ENCODE results near the gene TREML1.

The TREML1 gene

GRCh38 chr6:41167173-41167963 lies 13.2 kb upstream of the TREML1 start:
- Mint-ChIP-seq H3K9me3 (no peaks in the 10 kb centered on the region), H3K4me1 (peaks cover 3% of the 10 kb centered on the region), H3K27me3 (no peaks in the 10 kb centered on the region), H3K36me3 (ENCODE audit: low read depth) (no peaks in the 10 kb centered on the region), H3K4me3 (no peak overlapping the region), H3K27ac (no peak overlapping the region)
- DNase-seq, result no peak
- no peak for ATAC-seq

DNA sequence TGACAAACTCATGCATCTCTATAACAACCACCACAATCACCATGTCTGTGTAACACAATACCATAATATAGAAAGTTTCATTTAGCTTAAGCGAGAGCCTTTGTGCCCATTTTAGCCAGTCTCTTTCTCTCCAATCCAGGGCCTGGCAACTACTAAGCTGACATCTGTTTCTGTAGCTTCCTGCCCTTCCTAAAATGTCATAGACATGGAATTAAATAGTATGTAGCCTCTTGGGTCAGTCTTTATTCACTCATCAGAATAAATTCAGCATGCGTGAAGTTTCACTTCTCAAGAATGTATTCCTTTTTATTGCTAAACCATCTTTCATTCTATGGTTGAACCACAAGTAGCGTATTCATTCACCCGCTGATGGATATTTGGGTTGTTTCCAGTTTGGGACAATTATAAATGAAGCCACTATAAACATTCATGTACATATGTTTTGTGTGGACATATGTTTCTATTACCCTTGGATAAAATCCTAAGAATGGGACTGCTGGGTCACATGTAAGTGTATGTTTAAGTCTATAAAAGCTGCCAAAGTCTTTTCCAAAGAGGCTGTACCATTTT lies 10.5 kb upstream of the TREML1 start:
- Mint-ChIP-seq H3K27me3 (peaks cover 4% of the 10 kb centered on the region), H3K27ac (no peak overlapping the region), H3K9me3 (no peaks in the 10 kb centered on the region), H3K36me3 (ENCODE audit: low read depth) (no peaks in the 10 kb centered on the region), H3K4me3 (no peak overlapping the region), H3K4me1 (peaks cover 3% of the 10 kb centered on the region)
- ATAC-seq, result no peak
- no peak for DNase-seq

DNA sequence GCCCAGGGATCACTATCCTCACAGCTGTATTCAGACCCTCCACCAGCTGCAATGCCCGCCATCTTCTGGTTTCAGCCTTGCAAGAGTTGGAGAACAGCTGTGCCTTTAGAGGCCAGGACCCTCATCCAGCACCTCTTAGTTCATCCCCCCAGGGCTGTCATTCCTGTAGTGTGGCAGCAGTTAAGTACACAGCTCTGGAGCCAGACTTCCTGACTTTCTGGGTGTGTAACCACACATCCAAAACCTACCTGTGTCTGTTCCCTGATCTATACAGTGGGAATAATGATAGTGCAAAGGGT lies 9.2 kb upstream of the TREML1 start:
- no peak for ATAC-seq
- H3K27ac Mint-ChIP-seq, result no peak overlapping the region
- H3K4me1 Mint-ChIP-seq, result peaks cover 3% of the 10 kb centered on the region
- no peak overlapping the region for H3K4me3 Mint-ChIP-seq
- H3K9me3 Mint-ChIP-seq, result no peaks in the 10 kb centered on the region
- no peaks in the 10 kb centered on the region for H3K36me3 Mint-ChIP-seq (ENCODE audit: low read depth)
- DNase-seq, result no peak
- peaks cover 4% of the 10 kb centered on the region for H3K27me3 Mint-ChIP-seq

- H3K27me3 Mint-ChIP-seq, result peaks cover 6% of the 10 kb centered on the region
- H3K9me3 Mint-ChIP-seq, result no peaks in the 10 kb centered on the region
- H3K4me3 Mint-ChIP-seq, result no peak within 1 kb of the TSS
- no peak within 1 kb of the TSS for H3K27ac Mint-ChIP-seq
- DNase-seq (no peak), ATAC-seq (no peak)
- peaks cover 3% of the 10 kb centered on the region for H3K4me1 Mint-ChIP-seq
- H3K36me3 Mint-ChIP-seq (ENCODE audit: low read depth), result no peaks in the 10 kb centered on the region
These were observed 8.7 kb upstream of the TREML1 start, which contains the start of gene TREM2 for GRCh38 chr6:41162687-41163418. TSS of gene TREM2 (minus strand) at chr6:41163116. CDS start at chr6:41163082, 34 bp downstream.

DNA sequence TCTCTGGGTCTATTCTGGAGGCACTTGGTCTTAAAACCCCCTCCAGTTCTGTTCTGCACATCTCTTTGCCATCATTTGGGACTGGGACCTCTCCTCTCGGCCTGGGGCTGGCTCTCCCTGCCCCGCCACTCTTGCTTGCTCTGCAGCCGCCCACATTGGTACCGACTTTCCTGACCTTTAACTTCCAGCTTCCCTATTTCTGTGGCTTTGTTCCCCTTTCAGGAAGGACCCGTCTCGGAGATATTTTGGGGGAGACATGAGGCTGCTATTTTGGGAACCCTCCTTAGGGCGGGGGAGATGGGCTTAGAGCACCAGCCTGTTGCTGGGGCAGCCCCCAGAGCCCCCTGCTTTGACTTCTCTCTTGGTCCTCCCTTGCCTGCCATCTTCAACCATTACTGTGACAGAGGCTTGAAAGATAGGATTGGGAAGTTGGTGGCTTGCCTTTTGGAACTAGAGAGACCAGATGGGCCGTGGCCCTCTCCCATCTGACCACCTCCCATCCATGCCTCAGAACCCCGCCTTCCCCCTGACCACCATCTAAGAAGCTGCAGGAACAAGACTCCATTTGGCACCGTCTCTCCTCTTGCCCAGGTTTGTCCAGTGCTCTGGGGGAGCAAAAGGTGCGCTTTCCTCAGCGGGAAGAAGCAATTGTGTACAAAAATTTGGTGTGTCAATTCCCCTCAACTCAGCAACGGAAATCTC lies 7.9 kb upstream of the TREML1 start:
- peaks cover 6% of the 10 kb centered on the region for H3K27me3 Mint-ChIP-seq
- H3K9me3 Mint-ChIP-seq, result no peaks in the 10 kb centered on the region
- no peak for ATAC-seq
- H3K4me3 Mint-ChIP-seq, result no peak overlapping the region
- no peaks in the 10 kb centered on the region for H3K4me1 Mint-ChIP-seq
- no peaks in the 10 kb centered on the region for H3K36me3 Mint-ChIP-seq (ENCODE audit: low read depth)
- DNase-seq, result no peak
- no peak overlapping the region for H3K27ac Mint-ChIP-seq

DNA sequence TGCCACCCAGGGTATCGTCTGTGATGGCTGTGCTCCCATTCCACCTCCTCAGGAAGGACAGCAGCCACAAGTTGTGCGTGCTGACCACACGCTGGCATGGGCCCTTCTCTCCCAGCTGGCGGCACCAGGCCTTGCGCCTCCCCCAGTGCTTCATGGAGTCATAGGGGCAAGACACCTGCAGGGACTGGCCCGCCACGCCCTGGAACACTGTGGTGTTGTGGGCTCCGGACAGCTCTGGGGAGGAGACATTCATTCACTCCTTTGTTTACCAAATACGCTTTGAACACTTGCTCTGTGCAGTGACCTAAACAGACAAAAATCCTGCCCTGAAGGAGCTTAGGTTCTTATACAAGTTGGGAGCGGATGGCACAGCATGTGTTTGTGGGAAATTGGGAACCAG lies 7.2 kb upstream of the TREML1 start:
- Mint-ChIP-seq H3K9me3 (no peaks in the 10 kb centered on the region), H3K27ac (no peak overlapping the region), H3K4me3 (no peak overlapping the region), H3K4me1 (no peaks in the 10 kb centered on the region), H3K27me3 (peaks cover 6% of the 10 kb centered on the region), H3K36me3 (ENCODE audit: low read depth) (no peaks in the 10 kb centered on the region)
- ATAC-seq (no peak), DNase-seq (no peak)

DNA sequence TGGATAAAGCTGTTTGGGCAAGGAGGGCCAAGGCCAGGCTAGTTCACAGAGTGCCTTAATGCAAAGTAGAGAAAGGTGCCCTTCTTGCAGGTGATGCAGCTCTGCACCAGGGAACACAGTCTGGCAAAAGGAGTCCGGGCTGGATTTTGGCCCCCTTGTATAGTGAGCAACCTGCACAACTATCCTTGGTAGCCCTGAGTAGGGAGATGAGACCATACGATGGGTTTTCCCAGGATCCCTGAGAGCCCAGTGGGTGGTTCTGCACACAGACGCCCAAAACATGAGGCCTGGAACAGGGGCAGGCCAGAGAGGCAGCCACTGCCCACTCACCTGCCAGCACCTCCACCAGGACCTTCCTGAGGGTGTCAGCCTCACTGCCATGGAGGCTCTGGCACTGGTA lies 6.8 kb upstream of the TREML1 start:
- no peaks in the 10 kb centered on the region for H3K4me1 Mint-ChIP-seq
- H3K36me3 Mint-ChIP-seq (ENCODE audit: low read depth), result no peaks in the 10 kb centered on the region
- H3K27ac Mint-ChIP-seq, result no peak overlapping the region
- ATAC-seq, result no peak
- DNase-seq, result no peak
- peaks cover 6% of the 10 kb centered on the region for H3K27me3 Mint-ChIP-seq
- no peak overlapping the region for H3K4me3 Mint-ChIP-seq
- no peaks in the 10 kb centered on the region for H3K9me3 Mint-ChIP-seq

GRCh38 chr6:41159415-41160082 lies 5.4 kb upstream of the TREML1 start:
- H3K9me3 Mint-ChIP-seq, result no peaks in the 10 kb centered on the region
- H3K4me1 Mint-ChIP-seq, result no peaks in the 10 kb centered on the region
- peaks cover 8% of the 10 kb centered on the region for H3K27me3 Mint-ChIP-seq
- H3K27ac Mint-ChIP-seq, result no peak overlapping the region
- no peaks in the 10 kb centered on the region for H3K36me3 Mint-ChIP-seq (ENCODE audit: low read depth)
- no peak for ATAC-seq
- no peak overlapping the region for H3K4me3 Mint-ChIP-seq
- DNase-seq, result no peak

DNA sequence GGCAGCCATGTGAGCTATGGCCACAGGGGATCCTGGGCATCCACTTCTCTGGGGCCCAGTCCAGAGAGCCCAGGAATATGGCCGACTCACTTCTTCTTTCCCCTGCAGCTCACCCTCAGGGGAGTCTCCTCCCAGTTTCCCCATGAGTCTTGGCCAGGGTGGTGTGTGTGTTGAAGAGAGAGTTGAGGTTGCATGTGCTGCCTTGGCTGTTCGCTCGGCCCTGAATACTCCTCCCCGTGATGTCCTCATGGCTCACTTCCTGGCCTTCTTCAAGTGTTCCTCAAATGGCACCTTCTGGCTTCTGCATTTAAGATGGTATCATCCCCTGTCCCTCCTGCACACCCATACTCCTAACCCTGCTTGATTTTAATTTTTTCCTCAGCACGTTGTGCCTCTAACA lies 3.2 kb upstream of the TREML1 start:
- no peak overlapping the region for H3K4me3 Mint-ChIP-seq
- H3K4me1 Mint-ChIP-seq, result no peaks in the 10 kb centered on the region
- no peak for ATAC-seq
- H3K27ac Mint-ChIP-seq, result no peak overlapping the region
- H3K27me3 Mint-ChIP-seq, result peaks cover 8% of the 10 kb centered on the region
- no peaks in the 10 kb centered on the region for H3K9me3 Mint-ChIP-seq
- no peak for DNase-seq
- no peaks in the 10 kb centered on the region for H3K36me3 Mint-ChIP-seq (ENCODE audit: low read depth)

DNA sequence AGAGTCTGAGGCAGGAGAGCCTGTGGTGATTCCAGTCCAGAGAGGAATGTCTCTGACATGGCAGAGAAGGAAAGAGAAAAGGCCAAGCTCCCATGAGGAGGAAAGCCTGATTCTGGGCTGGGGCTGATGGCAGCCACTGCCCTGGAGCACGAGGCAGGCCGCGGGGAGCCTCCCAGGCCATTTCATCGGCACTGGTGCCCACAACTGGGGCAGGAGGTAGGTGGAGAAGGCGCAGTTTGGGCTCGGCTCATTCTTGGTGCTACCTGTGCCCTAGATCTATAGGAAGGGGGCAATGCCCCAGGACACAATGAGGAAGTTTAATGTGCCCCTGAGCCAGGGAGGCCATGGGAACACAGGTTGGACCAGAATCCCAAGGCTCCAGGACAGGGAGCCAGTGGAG lies 2.6 kb upstream of the TREML1 start:
- Mint-ChIP-seq H3K27ac (no peak overlapping the region), H3K9me3 (no peaks in the 10 kb centered on the region), H3K27me3 (peaks cover 5% of the 10 kb centered on the region), H3K4me3 (no peak overlapping the region), H3K36me3 (ENCODE audit: low read depth) (no peaks in the 10 kb centered on the region), H3K4me1 (no peaks in the 10 kb centered on the region)
- DNase-seq (no peak), ATAC-seq (no peak)

DNA sequence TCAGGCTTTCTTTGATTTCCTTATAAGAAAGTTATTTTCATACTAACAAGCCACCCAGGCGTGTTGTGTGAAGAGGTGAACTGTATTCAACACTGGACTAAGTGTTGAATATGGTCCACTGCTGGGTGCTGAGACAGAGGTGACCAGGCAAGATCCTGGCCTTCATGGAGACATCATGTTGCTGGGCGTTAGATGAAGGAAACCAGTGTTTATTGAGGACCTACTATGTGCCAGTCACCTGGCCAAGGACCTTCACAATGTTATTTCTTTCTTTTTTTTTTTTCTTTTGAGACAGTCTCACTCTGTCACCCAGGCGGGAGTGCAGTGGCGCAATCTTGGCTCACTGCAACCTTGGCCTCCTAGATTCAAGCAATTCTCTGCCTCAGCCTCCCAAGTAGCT lies 1.9 kb upstream of the TREML1 start:
- Mint-ChIP-seq H3K4me3 (no peak overlapping the region), H3K4me1 (no peaks in the 10 kb centered on the region), H3K27ac (no peak overlapping the region), H3K36me3 (ENCODE audit: low read depth) (no peaks in the 10 kb centered on the region), H3K27me3 (peaks cover 4% of the 10 kb centered on the region), H3K9me3 (no peaks in the 10 kb centered on the region)
- no peak for ATAC-seq
- no peak for DNase-seq

- H3K27me3 Mint-ChIP-seq, result peaks cover 4% of the 10 kb centered on the region
- H3K27ac Mint-ChIP-seq, result no peak overlapping the region
- H3K4me3 Mint-ChIP-seq, result no peak overlapping the region
- no peaks in the 10 kb centered on the region for H3K9me3 Mint-ChIP-seq
- DNase-seq, result no peak
- ATAC-seq, result no peak
- H3K4me1 Mint-ChIP-seq, result no peaks in the 10 kb centered on the region
- H3K36me3 Mint-ChIP-seq (ENCODE audit: low read depth), result no peaks in the 10 kb centered on the region
These were observed 1.1 kb upstream of the TREML1 start for GRCh38 chr6:41155132-41155805.

DNA sequence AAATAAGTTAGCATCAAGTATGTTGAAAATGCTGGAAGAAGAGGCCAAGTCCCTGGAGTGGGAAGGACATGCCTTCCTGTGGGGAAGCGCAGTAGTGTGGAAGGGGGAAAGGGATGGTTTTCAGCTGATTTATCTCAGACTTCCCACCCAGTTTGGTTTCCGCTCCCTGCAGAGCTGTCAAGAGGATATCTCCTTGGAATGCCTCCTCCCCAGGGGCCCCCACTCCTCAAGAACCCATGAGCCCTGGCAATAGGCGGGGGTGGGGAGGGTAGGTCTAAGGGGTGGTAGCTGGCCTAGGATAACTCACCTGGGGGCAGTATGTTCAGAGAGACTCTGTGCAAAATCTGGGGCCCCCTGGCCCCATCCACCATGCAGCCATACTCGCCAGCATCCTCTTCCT lies 696 bp downstream of the TREML1 start:
- DNase-seq, result no peak
- H3K36me3 Mint-ChIP-seq (ENCODE audit: low read depth), result no peaks in the 10 kb centered on the region
- no peak overlapping the region for H3K4me3 Mint-ChIP-seq
- H3K4me1 Mint-ChIP-seq, result no peaks in the 10 kb centered on the region
- H3K9me3 Mint-ChIP-seq, result no peaks in the 10 kb centered on the region
- peaks cover 4% of the 10 kb centered on the region for H3K27me3 Mint-ChIP-seq
- ATAC-seq, result no peak
- H3K27ac Mint-ChIP-seq, result no peak overlapping the region

DNA sequence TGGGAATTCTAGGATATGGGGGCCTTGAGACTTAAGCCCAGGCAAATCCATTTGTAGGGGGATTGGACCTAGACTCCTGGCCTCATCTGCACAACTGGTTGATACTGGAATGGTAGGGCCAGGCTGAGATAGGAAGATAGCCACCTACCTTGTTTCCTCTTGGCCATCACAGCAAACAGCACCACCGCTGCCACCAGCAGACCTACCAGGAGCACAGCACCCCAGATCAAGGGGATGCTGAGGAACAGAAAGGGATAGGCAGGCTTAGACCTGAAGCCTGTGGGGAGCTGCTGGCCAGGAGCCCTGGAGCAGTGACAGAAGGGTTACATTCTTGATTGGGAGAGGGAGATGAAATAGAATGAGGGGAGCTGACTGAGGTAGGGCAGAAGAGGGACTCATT lies 3.5 kb downstream of the TREML1 start:
- H3K36me3 Mint-ChIP-seq (ENCODE audit: low read depth), result peaks cover 2% of the 10 kb centered on the region
- H3K27ac Mint-ChIP-seq, result no peak overlapping the region
- H3K4me3 Mint-ChIP-seq, result no peak overlapping the region
- DNase-seq (no peak), ATAC-seq (no peak)
- peaks cover 2% of the 10 kb centered on the region for H3K27me3 Mint-ChIP-seq
- peaks cover 9% of the 10 kb centered on the region for H3K4me1 Mint-ChIP-seq
- no peaks in the 10 kb centered on the region for H3K9me3 Mint-ChIP-seq

Measured in activated naive CD8-positive, alpha-beta T cell treated with anti-CD3 and anti-CD28 coated beads, Interleukin-2, amount 50 U/mL, for 24 hours (primary cell).